T-helper 2 cell treated with Interferon-gamma antibody and Interleukin-4, amounts not matched to agents 100 ng/mL and 5 ng/mL, for 36 hours (primary cell): Measurements from ENCODE around the gene SRD5A3. TPM values are rescaled to one million over a fixed set of nuclear protein-coding genes. Genes with fewer than 3 reads are reported as not detected.

Experiments
- intact Hi-C: fragments of 100-400 bp; cut with micrococcal nuclease; formaldehyde crosslinking; loops from one replicate; pipeline ENCODE4 v1.15.1; 2023
- total RNA-seq: library from RNA; stranded (reverse); gene quantifications from 2 replicates; pipeline ENCODE4 v1.2.3, GENCODE V29; 2022

Gene SRD5A3
- 11.4 and 14.7 TPM in 2 replicates for total RNA-seq

DNA sequence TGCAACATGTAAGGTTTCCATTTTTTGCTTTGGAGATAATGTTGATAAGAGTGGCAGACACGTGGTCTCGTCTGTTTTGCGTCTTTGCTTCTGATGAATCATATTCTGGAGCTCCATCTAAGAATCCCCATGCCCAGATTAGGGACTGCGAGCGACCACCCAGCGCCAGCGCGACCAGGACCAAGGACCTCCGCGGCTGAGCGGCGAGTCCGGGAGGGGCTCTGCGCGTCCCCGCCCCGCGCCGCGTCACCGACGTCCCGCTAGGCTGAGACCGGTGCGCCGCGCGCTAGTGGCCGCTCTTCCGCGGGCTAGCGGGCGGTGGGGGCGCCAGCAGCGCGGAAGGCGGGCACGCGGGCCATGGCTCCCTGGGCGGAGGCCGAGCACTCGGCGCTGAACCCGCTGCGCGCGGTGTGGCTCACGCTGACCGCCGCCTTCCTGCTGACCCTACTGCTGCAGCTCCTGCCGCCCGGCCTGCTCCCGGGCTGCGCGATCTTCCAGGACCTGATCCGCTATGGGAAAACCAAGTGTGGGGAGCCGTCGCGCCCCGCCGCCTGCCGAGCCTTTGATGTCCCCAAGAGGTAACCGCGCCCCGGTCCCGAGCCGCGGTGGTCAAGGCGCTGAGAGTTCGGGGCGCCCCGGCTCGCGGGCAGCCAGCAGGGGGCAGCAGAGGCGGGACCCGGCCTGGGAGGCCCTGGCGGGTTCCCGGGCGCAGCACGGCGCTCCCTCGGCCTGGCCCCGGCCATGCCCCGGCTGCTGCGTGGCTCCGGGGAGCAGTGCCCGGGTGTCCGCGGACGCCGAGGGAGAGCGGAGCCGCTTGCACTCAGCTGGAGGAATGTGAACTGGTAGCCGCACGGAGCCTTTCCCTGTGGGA is at the start of gene SRD5A3:
Gene SRD5A3, plus strand, starts transcription at position 263 of the 871 bp plus-strand sequence. Its CDS starts 95 bp downstream, at position 358.
- intact Hi-C loops = loop anchor here (1.0 to 5.0 kb wide), 8 partner anchors 49 to 956 kb away; partner anchors contain the start of genes CEP135, CLOCK, EXOC1 and TMEM165

DNA sequence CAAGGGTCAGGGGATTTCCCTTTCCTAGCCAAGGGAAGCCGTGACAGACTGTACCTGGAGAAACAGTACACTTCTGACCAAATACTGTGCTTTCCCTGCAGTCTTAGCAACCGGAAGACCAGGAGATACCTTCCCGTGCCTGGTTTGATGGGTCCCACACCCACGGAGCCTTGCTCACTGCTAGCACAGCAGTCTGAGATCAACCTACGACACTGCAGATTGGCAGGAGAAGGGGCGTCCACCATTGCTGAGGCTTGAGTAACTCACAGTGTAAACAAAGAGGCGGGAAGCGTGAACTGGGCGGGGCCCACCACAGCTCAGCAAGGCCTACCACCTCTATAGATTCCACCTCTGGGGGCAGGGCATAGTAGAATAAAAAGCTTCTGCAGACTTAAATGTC is 48.7 kb upstream of the SRD5A3 start:
- intact Hi-C loops = no loop called here

DNA sequence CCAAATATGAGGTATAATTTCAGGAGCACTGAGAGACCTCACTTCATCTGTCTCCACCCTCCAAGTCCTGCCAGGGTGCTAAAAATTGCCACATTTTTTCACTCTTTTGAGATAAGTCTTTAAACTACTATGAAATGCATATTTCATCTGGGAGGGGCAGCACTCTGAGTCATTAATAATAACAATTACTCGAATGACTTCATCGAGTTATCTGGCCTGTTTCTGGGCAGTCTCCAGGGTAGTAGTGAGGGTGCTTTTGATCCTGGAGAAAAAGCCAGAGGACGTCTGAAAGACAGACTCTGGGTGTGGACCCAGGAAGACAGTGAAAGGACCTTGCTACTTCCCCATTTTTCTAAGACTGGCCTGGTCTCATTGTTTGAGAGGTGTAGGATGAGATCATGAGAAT is 42.3 kb upstream of the SRD5A3 start:
- intact Hi-C loops = no loop called here

DNA sequence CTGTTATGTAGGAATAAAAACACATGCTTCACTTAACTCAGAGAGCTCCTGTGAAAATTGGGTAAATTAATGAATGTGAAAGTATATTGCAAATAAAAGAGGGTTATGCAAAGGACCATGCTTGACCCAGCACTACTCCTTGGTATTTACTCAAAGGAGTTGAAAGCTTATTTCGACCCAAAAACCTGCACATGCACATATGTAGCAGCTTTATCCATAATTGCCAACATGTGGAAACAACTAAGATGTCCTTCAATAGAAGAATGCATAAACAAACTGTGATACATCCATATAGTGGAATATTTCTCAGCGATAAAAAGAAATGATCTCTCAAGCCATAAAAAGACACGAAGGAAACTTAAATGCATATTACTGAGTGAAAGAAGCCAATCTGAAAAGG is 41.7 kb upstream of the SRD5A3 start:
- intact Hi-C loops = no loop called here

DNA sequence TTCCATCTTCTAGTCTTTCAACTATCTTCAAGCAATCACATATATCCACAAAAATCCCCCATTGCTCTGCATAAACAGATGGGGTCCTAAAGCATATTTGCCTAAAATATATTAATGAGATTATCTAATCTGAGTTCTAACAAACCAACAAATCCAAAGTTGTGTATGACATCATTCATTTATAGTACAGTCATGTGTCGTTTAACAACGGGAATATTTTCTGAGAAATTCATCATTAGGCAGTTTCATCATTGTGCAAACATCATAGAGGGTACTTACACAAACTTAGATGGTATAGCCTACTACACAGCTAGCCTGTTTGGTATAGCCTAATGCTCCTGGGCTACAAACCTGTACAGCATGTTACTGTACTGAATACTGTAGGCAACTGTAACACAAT is 38.0 kb upstream of the SRD5A3 start:
- intact Hi-C loops = no loop called here

DNA sequence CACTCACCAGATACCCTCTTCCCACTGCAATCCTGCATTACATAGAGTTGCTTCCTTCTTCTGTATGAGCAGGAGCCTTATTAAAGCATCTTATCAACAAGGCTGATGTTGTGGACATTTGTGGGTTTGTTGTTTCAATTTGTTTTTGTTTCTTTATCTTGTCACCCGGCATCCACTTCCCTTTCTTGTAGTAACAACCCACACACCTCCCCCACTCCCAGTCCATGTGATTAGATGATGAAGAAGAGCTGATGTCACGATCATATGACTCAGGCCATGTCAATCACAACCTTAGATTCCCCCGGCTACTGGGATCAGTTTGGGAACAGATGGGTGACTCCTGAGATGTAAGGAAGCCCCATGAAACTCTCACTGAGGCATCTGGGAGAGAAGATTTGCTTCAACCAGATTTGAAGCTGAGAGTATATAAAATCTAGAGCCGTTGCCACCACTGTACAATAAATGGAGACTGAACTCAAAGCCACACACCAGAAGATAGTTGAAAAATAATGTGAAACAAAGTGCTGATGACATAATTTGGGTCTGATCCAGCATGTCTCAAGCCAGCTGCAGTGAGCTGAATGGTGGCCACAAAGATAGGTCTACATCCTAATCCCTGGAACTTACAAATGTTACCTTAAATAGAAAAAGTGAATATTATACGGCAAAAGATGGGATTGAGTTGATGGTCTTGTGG is 34.1 kb upstream of the SRD5A3 start:
- intact Hi-C loops = loop anchor here (1.0 to 10.0 kb wide), 4 partner anchors 242 to 555 kb away; no protein-coding TSS in a partner anchor

DNA sequence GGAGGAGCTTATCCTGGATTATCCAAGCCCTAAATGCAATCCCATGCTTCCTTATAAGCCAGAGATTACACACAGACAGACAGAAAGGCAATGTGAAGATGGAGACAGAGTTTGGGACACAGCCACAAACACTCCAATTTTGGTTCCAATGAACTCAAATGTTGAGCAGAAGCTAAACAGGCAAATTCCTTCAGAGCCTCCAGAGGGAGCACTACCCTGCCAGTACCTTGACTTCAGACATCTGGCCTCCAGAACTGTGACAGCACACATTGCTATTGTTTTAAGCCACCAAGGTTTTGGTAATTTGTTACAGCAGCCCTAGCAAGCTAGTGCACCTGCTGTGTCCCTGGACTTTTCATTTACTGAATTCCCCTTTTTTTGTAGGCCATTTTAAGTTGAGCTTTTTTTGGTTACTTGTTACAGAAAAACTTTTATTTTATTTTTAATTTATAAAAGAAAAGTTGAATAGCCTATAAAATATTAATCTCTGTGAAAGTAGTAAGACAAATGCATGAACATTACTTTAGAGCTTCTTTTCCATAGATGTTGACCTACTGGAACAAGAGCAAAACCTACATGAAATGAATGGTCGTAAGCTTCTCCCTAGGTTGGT is 33.4 kb upstream of the SRD5A3 start:
- intact Hi-C loops = loop anchor here (1.0 to 10.0 kb wide), 4 partner anchors 242 to 554 kb away; no protein-coding TSS in a partner anchor

DNA sequence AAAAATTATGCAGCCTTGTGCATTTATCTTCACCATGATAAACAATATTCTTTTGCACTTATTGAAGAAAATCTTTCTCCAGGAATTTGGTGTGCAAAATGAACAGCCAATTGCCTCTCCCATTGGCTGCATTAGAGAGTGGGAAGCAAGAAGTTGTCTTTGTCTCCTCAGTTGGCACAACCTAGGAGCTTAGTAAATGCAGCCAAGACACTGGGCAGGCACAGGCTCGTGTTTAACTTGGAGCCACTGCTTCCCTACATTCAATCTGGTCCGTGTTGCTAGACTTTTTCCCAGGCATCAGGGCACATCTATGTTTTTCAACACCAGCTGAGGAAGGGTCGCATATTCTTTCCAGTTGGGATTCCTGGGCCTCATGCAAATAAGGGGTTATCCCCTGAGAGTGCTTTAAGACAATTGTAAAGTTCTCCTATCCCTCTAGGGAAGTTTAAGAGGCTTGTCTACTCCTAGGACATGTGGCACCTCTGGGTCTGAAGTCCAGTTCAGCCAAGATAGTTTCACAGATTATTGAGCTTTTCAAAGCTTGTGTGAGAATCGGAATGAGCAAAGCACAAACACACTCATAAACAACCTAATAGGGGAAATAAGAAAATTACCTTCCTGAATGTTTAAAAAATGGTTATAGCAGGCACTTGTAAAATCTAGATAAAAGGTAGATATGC is 31.8 kb upstream of the SRD5A3 start:
- intact Hi-C loops = loop anchor here (5.0 to 10.0 kb wide), 2 partner anchors 339 to 423 kb away; no protein-coding TSS in a partner anchor

DNA sequence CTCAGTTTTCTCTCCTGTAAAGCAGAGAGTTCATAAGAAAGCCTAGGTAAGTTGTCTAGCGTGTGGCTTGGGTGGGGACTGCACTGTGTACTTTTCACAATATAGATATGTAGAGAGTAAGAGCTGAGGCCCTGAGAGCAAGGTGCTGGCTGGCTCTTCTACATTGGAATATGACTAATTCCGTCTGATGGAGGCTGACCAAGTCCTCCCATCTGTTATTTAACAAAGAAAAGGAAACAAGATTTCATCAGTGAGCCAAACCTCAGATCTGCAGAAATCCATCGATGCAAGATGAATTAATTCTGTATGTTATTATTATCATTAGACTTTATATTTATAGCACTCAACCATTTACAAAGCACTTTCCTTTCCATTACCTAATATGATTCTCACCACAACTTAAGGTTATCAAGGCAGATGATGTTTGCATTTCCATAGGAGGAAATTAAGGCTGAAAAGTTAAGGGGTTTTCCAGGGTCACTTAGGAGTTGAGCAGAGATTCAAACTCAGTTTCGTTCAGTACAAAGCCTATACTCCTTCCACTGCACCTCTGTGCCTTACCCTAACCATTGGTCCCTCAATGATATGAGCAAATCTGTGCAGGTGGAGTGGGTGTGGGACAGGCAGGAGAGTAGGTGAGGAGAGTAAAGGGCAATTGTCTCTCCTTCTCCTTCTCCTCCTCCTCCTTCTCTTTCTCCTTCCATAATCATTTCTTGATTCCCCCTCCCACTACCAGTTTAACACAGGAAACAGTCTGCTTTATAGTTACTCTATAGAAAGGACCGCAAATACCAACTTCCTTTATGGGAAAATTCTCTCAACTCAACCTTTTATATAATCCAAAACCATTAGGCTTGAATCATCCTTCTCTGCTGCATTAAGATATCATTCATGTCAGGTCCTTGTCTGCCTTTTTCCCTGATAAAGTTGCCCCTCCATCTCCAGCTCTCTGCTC is 27.6 kb upstream of the SRD5A3 start:
- intact Hi-C loops = loop anchor here (10.0 kb wide), 1 partner anchor 344 kb away; no protein-coding TSS in a partner anchor

DNA sequence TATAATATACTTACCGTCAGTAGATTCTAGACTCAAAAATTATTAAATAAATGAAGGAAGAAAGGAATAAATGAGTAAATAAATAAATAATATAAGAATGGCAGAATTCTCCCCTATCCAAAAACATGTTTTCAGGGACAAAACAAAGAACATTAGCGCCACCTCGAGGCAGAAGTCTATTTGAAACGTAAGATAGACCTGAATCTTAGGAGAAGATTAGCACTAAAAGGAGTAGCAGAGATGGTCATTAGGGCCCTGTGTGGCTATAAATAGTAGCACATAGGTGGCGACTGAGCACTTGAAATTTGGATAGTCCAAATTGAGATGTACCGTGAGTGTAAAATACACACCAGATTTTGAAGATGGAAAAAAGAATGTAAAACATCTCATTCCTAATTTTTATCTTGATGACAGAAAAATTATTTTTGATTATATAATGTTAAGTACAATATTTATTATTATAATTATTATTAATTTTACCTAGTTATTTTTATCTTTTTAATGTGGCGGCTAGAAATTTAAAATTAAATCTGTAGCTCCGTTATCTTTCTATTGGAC is 24.3 kb upstream of the SRD5A3 start:
- intact Hi-C loops = loop anchor here (2.0 kb wide), 1 partner anchor 999 kb away; no protein-coding TSS in a partner anchor

DNA sequence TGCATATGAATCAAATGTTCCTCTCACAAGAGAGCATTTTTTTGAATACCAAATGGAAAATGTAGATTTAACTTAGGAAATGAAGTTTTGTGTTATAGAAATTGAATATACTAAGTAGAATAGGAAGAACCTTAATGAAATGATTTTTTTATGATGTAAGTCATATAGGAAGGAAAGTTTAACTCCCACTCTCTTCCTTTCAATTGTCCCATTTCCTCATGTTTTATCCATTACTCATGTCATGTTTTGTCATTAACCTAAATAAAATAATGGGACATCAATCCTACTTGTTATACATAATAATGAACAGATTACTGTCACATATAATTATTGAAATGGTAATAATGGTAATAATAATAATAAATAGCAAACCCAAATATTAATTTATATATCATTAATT is 22.7 kb upstream of the SRD5A3 start:
- intact Hi-C loops = no loop called here

DNA sequence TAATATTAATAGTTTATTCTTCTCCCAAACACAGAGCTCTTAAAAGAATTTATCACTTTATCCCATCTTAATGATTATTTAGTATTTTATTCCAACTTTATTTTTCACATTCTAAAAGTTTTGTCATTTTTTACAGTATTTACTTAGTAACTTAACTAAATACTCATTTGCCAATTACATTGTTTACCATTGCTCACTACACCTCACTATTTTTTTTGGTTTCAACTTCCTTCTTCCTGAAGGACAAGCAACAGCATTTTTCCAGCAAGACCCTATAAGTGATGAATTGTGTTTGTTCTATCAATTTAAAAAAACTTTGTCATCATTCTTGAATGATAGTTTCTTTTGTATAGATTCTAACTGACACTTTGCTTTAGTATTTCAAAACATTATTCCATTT is 19.4 kb upstream of the SRD5A3 start:
- intact Hi-C loops = no loop called here

DNA sequence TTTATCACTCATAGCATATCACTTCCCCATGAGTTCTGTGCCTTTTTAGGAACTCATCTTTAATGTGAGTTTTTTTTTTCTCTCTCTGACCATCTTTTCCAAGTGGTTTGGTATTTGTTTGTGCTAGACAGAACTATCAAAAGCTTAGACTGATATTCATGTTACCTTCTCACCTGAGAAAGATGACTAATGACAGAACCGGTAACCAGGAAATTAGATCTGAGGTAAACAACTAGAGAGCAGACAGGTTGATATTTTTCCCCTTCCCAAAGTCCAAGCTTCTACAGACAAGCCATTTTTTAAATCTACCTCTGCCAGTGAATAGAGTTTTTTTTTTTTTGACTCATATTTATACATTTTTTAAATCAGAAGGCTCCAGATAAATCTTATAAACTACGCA is 17.0 kb upstream of the SRD5A3 start:
- intact Hi-C loops = no loop called here

DNA sequence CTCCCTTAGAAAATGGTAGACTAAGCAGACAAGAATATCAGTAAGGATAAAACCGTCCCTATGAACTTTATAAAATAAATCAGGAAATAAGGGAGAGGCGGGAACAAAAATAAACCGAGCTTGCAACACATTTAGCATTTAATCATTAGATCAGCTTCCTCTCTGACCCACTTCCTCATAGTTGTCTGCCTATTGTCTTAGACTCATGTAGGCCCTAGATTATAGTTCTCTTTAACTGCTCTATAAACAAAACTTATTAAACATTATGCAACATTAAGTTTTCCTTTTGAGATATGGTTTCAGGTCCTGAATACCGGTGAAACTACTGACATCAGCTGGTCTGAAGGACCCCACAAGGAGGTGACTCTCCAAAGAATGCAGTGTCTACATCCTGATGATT is 15.8 kb upstream of the SRD5A3 start:
- intact Hi-C loops = no loop called here

DNA sequence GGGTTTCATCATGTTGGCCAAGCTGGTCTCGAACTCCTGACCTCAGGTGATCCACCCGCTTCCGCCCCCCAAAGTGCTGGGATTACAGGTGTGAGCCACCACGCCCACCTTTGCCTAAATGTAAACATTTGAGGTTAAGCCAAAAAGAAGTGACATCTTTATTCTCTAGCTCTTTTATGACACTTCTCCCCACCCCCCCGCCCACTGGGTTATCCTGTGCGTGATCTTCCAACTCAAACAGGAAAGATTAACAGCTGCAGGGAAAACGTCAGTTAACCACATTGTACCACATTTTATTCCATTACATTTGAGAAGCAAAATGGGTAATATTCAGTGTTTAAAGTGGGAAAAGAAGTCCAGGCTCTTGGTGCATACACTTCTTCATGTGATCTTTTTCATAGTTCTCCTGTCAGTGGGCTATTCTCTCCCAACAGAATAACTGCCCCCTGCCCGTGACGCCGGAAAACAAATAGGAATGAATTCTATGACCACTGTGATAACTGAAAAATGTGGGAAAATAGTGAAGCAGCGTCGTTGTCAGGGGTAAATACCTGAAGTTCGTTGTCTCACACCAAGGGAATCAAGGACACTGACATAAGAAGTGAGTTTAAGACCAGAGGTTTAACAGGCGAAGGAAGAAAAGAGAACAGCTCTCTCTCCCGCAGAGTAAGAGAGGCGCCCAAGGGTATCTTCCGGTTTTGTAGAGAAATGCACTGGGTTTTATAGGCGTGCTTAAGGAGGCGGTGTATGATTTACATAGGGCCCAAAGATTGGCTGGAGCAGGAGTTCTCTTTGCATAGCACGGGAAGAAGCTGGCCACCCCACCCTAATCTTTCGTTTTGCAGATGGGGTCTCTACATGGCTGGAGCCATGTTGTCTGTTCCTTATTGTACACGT is 9.7 kb upstream of the SRD5A3 start:
- intact Hi-C loops = no loop called here

DNA sequence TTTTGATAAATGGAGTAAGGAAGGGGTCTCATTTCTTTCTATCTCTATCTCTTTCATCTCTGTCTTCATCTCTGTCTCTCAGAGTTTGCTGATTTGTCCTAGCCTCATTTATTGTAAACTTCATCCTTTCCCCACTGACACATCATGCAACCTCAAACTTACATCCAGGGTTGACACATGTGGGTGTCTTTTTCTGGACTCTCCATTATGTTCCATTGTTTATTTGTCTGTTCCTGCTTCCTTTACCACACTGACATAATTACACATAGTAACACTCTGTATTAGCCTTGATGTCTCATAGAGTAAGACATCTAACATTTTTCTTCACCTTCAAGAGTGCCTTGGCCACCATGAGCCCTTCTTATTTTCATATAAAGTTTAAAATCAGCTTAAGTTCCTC is 8.1 kb upstream of the SRD5A3 start:
- intact Hi-C loops = no loop called here

DNA sequence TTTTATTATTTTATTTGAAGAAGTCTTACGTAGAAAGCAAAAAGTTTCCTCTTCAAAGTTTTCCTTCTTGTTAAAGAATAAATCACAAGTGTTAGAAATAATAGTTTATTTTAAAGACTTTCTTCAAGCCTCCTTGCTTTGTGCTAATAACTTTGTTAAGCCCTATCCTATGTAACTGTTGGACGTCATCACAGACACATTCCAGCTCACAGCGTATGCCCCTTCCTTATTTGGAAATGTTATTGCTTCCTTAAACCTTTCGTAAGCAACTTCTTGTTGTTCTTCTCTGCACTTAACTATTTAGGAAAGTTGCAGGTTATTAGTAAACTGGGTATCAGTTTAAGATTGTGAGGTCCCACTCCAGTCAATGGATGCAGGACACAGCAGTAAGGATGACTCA is 7.6 kb upstream of the SRD5A3 start:
- intact Hi-C loops = no loop called here

DNA sequence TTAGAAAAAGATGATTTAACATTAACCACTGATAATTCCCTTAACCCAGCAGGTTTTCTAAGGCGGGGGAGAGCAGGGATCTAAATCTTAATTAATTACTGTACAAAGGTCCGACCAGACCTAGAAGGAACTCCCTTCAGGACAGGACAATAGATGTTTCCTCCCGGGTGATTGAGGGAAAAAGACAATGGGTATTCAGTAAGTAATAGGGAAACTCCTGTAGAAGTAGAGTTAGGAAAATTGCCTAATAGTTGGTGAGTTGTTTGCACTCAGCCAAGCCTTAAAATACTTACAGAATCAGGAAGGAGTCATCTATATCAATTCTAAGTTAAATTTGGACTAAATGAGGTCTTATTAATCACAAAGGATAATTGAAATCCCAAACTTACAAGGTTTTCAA is 5.8 kb upstream of the SRD5A3 start:
- intact Hi-C loops = no loop called here

DNA sequence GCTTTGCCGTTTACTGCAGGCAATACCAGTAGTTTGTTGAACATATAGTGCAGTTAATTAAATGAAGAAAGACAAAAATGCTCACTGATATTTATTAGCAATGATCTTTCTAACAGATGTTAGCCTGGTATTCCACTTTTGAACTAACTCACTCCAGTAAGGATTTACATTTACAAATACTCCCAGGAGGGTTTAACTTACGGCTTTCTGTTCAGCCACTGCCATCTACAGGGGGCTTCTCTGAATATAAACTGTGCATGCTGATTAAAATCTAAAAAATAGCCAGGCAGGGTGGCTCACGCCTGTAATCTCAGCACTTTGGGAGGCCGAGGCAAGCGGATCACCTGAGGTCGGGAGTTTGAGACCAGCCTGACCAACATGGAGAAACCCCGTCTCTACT is 2.2 kb upstream of the SRD5A3 start:
- intact Hi-C loops = no loop called here
